Measurements from ENCODE around the gene HPS1.

HPS1 gene

GRCh38 chr10:98446661-98447221, at the start of gene HPS1:
Gene HPS1 (minus strand): TSS chr10:98446935. CDS start chr10:98443240, 3,695 bp downstream.
- DNase-seq (ENCODE audit: low spot score), result peak; percentile 97

GRCh38 chr10:98492763-98493162, 46.0 kb upstream of the HPS1 start:
- no peak for DNase-seq (ENCODE audit: low spot score)

DNA sequence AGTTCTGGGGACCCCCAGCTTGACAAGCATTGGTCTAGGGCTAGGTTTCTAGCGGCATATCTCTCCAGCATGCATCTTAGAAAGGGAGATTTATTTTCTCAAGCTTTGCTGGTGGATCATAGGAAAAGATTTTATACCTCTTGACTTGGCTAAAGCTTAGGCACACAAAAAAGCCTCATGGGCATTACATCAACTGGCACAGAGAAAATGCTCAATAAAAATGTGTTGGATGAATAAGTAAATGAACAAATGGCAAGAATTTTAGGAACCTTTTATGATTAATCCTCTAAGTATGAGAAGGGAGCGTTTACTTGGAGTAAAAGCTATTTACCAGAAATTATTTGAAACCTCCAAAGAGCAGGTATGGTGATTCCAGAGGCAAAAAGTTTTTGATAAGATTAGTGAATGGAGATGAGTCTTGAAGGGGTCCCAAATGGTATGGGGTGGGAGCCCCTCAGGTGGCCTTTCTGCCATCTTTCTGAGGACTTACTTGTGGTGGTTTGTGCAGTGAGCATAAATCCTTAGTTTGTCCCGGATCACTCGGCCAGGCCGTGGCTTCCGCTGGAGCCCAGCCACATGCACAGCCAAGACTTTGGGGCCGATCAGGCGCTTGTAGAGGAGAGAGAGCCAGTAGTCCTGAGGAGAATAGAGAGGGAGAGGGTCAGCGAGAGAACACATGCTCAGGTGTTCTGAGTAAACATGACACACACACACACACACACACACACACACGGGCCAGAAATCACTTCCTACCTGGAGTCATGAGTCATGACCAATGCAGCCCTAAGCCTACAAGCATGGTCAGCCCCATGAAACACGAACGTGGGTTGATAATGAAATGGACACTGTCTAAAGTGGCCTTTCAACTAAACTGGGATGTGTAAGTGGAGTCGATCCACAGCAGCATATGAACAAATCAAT, 43.1 kb upstream of the HPS1 start:
- peak; percentile 34 for DNase-seq (ENCODE audit: low spot score)

- no peak for DNase-seq (ENCODE audit: low spot score)
These were observed 42.1 kb upstream of the HPS1 start for GRCh38 chr10:98488669-98489430.

DNA sequence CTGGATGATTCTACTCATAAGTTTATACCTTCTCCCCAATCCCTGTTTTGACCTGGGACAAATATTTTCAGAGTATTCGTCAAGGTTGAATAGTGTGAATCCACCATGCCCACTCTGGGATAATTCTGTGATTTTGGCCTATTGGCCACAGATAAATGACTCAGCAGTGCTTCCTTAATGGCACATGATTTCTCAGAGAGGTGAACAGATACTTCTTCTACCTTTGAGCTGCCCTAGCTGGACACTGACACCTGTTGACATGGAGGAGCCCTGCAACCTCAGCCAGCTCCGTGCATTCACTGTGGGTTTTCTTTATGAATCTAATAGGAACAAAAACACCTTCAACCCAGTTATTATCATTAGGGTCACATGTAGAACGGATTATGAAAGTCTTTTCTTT, 40.9 kb upstream of the HPS1 start:
- DNase-seq (ENCODE audit: low spot score), result no peak

DNA sequence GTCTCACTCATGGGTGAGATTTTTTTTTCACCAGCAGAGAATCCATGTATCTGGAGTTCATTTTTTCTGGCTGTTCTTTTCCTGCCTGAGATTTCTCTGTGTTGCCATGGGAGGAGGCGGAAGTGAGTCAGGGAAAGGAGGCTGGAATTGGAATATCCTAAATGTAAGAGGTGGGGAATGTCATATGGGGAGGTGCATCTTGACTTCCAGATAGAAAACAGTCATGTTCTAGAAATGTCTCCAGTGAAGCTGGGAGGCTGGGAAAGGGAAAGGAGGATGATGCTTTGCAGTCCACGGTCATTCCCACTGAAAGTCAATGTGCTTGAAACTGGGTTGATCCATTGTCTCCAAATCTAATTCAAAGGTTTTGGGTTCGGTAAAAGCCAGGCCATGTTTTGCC, 39.7 kb upstream of the HPS1 start:
- peak; percentile 84 for DNase-seq (ENCODE audit: low spot score)

DNA sequence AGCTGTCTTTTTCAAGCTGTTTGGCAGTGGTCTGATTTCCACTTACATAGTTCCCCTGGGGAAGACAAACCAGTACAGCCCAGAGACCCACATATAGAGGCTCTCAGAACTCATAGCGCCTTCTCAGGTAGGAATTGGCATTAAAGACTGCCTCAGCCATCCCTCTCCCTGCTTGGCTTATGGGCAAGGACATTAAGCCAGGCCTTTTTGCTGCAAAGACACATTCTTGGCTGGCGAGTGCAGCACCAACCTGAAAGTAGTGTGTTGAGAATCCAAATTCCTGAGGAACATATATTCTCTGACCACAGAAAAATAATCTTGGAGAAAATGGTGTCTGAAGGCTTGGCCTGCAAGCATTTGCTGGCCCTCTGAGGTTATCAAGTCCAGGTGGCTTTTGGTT, 39.2 kb upstream of the HPS1 start:
- peak; percentile 30 for DNase-seq (ENCODE audit: low spot score)

- DNase-seq (ENCODE audit: low spot score), result no peak
These were observed 36.9 kb upstream of the HPS1 start for GRCh38 chr10:98483658-98484057.

DNA sequence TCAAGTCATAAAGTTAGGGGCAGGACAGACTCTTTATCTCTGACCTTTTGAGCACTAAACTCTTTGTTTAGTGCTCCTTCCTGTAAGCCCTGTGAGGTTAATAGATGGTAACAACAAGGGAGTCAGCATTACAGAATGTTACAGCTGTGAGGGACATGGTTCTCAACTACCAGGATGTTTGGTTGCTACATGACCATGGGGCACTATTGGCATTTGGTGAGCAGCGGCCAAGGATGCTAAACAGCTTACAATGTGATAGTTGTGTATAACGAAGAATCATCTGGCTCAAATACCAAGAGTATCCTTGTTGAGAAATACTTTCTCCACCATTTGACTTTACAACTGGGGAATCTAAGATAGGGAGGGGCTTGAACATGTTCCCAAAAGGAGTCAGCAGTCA, 35.4 kb upstream of the HPS1 start:
- no peak for DNase-seq (ENCODE audit: low spot score)

GRCh38 chr10:98481404-98481945, 34.7 kb upstream of the HPS1 start:
- DNase-seq (ENCODE audit: low spot score), result no peak

DNA sequence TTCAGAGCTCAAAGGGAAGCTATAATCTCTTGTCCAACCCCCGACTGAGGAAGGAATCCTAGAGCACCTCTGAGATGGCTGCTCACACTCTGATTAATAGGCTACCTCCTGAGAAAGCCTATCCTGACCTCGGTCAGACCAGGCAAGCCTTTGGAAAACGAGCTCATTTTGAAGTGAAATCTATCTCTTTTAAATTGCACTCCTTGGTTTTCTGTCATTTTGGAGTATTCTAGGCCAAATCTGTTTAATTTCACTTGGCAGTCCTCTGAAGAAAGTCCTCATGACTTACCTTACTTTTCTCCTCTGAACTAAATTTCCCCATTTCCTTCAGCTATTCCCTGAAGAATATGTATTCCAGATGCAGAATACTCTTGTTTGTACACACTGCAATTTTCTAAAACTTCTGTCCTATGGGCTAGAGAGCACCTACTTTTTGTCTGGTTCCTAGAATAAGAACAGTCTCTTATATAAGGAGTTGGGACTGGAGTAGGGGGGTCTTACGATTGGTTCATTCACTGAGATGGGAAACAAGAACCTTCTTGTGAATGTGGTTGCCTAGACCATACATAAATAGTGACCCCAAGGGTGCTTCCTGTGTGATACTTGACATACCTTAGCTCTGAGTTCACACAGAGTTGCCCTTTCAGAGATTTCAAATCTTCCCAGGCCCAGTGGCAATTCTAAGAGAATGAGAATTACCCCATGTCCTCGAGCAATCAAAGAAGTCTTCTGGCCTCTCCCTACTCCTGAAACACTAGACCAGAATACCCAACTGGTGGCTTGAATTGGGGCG, 31.9 kb upstream of the HPS1 start:
- no peak for DNase-seq (ENCODE audit: low spot score)

- no peak for DNase-seq (ENCODE audit: low spot score)
These were observed 31.1 kb upstream of the HPS1 start for GRCh38 chr10:98477861-98478260.

DNA sequence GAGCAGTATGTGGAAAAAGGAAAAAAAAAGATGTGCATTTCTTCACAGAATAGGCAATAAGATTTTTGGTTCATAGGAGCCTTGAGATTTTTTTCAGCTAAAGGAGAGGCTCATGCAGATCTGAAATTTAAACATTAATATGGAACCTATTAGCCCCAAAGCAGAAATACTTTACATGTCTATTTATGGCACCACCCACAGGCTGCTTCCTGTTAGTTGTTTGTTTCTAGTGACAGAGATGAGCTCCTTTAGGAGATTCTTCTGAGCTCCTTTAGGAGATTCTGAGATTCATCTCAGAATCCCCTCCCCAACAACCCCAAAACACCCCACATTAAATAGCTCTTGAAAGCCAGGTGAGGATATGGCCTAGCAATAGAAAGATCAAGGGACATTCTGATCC, 27.9 kb upstream of the HPS1 start:
- DNase-seq (ENCODE audit: low spot score), result peak; percentile 21

DNA sequence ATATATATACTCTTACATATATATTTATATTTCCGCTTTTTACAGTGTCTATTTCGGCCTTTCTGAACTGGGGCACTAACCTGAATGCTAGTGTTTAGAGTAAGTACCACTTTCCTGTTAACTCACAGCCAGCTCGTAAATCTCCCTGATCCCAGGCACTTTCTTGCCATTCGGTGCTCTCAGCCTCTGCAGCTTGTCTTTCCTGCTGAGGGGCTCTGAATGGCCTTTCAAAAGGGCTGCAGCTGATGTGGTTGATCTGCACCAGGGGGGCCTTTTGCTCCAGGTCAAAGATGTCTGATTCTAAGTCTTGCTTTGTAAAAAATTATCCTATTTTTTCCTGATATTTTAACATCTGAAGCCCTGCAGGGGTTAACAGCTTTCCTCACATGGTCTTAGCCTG, 25.5 kb upstream of the HPS1 start:
- DNase-seq (ENCODE audit: low spot score), result no peak

DNA sequence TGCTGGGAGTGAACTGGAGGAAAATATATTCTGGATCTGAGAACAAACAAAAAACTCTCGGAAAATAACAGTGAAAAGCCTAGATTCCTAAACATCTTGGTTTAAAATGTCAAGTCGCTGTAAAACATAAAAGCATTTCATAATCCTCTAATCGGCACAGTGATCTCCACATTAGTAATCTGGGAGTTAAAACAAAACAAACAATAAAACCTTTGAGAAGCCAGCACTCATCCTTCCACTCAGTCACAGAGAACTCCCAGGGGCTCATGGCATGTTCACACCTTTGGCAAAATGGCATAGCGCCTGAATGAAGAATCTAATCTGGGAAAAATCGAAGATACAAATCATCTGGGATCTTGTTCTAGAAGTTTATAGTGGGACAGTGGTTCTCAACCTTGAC, 24.1 kb upstream of the HPS1 start:
- no peak for DNase-seq (ENCODE audit: low spot score)

GRCh38 chr10:98469001-98469931, 22.5 kb upstream of the HPS1 start:
- DNase-seq (ENCODE audit: low spot score), result no peak

- peak; percentile 94 for DNase-seq (ENCODE audit: low spot score)
These were observed 21.0 kb upstream of the HPS1 start for GRCh38 chr10:98467506-98468318.

DNA sequence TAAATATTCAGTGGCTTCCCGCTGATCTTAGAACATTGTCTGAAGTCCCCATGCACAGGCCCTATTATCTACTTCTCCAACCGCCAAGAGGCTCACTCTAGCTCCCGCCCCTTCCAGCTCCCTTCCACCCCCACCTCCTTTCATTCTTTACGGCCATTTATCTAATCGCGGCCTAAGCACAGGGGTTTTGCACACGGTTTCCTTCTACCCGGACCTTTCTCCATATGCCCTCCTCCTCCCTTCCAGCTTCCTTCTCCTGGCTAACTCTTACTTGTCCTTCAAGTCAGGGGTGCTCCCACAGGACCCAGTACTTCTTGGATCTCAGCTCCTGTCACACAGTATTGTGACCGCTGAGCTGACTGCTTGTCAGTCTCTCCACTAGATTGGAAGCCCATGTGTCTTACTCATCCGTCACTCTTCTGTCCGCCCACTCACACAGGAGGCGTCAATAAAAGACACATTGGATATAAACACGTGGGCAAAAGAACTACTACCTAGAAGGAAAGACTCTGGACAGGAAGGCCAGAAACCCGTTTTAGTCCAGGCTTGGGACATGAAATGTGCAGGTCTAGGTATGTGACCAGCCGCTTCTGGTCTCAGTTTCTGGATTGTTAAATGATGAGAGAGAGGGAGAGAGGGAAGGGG, 20.2 kb upstream of the HPS1 start:
- no peak for DNase-seq (ENCODE audit: low spot score)

- DNase-seq (ENCODE audit: low spot score), result no peak
These were observed 19.1 kb upstream of the HPS1 start for GRCh38 chr10:98465866-98466265.

Data from GM03348 (cell line).